ENCODE results near the gene ZNF469.

ZNF469 gene

DNA sequence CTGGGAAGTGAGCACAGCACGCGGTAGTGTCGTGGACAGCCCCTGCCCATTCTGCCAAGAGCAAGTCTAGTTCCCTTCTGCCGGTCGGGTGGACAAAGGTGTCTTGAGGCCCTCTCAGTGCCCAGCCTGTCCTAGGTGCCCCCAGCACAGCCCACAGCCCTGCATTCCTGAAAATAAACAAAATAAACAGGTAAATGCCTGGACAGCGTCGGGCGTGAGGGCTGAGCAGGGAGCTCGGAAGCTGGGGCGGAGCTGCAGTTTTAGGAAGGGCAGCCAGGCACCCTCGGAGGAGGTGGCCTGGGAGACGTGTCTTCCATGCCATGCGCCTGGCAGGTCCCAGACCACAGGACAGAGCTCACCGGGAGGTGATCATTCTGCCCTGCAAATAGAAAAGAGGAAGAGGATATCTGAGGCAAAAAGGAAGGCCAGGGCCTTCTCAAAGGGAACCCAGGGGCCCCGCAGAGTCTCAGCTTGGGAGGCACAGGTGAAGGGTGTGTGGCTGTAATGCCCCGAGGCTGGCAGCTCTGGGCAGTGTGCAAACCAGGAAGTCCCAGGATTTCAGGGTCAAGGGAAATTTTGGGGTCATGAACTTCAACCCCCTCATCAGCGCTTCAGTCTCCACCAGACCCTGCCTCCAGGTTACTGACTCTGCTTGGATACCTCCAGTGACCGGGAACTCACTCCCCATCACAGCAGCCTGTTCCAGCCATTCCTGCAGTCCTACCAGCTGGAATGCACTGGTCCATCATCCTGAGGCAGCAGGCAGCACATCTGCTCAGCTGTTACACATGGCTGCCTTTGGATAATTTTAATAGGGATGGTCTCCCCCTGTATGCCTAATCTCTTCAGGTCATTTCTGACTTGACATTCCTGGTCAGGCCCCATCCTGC is 1.7 kb downstream of the ZNF469 start:
- TF ChIP-seq TAF1 (IDR thresholded peaks at IDR 0.05; ENCODE audit: borderline replicate concordance, low read depth, low read length), result no peak

DNA sequence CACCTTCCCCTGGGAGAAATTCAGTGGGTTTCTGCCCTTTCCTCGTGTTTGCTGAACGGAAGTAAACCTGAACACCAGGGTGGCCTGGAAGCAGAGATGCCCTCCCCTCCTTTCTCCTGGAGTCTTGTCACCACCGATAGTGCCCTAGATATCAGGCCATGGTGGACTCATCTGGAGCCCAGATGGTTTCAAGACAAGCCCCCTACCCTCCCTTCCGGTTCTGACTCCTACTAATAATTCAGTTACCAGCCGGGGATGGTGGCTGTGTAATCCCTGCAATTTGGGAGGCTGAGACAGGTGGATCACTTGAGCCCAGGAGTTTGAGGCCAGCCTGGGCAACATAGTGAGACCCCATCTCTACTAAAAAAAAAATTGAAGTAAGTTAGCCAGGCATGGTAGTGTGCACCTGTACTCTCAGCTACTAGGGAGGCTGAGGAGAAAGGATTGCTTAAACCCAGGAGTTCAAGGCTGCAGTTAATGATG is 2.4 kb downstream of the ZNF469 start:
- DNase-seq (ENCODE audit: insufficient read length) (no peak), FAIRE-seq (no peak)
- TF ChIP-seq POLR2A (IDR thresholded peaks at IDR 0.05; ENCODE audit: low read depth, low read length), result no peak
- TF ChIP-seq TAF1 (IDR thresholded peaks at IDR 0.05; ENCODE audit: borderline replicate concordance, low read depth, low read length), result no peak
- TF ChIP-seq POLR2AphosphoS5 (IDR thresholded peaks at IDR 0.05; ENCODE audit: low read depth, low read length), result no peak

More for the DNA sequence above, 1.7 kb downstream of the ZNF469 start:
- DNase-seq (ENCODE audit: insufficient read length) (no peak), FAIRE-seq (no peak)

DNA sequence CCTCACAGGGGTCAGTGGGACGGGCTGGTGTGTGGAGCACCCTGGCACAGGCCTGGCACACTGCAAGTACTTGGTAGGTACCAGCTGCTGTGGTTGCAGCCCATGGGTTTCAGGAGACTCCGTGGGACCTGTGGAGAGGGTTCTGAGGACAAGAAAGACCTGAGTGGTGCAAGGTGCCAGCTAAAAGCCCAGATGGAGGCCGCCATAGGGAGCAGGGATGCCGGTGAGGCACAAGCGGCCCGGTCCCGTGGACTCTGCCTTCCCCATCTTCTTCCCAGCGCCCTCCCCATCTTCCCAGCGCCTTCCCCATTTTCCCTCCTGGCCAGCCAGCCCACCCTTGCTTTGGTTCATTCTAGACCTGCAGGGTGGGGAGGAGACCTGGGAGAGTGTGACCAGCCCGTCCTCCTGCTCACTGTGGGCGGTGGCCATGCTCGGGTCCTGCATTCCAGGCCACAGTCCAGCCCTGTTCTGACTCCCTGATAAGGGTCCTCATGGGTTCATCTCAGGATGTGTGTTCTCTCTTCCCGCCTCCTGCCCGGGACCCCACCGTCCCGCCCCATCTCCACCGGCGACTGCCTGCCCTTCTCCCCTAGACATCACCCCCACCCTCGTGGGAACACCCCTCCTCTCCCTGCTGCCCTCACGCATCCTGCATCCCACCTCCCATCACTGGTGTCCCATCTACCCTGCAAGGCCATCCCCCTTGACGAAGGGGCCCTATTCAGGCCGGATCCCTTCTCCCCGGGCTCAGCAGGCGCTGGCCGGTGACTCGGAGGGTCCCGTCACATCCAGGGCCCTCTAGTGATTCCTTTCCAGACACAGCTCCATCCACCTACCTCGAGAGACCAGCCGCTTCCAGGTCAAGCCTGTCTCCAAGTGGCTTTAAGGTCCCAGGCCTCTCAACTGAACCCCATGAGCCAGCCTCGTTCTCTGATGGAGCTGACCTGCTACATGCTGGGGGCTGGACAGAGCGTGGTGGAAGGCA is 3.4 kb downstream of the ZNF469 start:
- TF ChIP-seq POLR2AphosphoS5 (IDR thresholded peaks at IDR 0.05; ENCODE audit: low read depth, low read length), result no peak
- no peak for TF ChIP-seq TAF1 (IDR thresholded peaks at IDR 0.05; ENCODE audit: borderline replicate concordance, low read depth, low read length)
- no peak for TF ChIP-seq POLR2A (IDR thresholded peaks at IDR 0.05; ENCODE audit: low read depth, low read length)
- FAIRE-seq, result no peak

DNA sequence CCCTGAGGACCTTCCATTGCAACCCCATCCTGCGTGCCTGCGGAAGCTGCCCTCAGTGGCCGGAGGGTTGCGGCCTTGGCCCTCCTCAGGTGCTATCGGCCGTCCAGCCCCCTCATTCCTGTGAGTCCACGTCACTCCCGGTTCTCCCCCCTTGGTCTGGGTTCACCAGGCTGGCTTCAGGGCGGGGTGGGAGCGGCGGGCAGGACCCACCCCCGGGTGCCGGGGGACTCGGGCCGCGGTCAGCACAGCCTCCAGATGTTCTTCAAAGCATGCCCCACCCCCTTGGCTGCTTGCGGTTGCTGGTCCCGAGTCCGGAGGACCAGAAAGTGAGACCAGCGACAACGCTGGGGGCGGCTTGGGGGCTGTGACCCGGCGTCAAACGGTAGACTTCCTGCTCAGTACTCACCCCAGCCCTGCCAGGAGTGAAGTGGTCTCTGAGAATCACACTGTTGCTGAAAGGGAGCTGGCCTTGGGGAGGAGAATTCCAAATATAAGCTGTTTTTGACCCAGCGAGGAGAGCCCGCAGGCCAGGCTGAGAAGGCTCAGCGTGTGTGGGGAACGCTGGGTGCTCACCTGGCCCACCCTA is 4.5 kb downstream of the ZNF469 start:
- FAIRE-seq (no peak), DNase-seq (ENCODE audit: insufficient read length) (no peak)

More for the DNA sequence above, 3.4 kb downstream of the ZNF469 start:
- no peak for DNase-seq (ENCODE audit: insufficient read length)

DNA sequence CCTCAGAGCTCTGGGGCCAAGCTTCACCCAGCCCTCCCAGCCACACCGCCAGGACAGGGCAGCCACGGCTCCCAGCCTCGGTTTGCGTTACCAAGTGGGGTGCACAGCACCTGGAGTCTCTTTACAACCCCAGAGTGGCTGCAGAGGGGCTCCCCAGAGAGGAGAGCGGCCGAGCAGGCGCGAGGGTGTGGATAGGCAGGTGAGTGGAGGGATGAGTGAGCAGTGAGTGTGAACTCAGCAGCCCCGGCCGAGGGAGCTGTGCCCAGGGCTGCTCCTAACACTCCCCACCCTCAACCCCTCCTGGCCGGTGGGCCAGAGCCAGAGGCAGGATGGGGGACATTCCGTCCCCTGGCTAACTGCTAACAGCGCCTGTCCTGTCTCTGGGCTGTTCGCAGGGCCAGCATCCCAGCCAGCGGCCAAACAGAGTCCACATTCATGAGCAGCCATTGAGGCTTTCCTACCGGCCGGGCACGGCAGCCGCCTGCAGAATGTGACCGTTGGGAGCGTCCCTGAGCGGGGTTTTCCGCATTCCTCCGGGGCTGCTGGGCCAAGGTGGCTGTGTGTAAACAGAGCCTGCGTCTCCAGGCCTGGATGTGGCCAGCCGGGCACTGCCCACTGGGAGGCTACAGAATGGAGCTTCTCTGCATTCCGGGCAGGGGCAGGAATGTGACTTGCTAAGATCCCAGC is 5.3 kb downstream of the ZNF469 start:
- DNase-seq (ENCODE audit: insufficient read length), result no peak
- TF ChIP-seq POLR2AphosphoS5 (IDR thresholded peaks at IDR 0.05; ENCODE audit: low read depth, low read length) (no peak), POLR2A (IDR thresholded peaks at IDR 0.05; ENCODE audit: low read depth, low read length) (no peak), TAF1 (IDR thresholded peaks at IDR 0.05; ENCODE audit: borderline replicate concordance, low read depth, low read length) (no peak)
- FAIRE-seq, result no peak

More for the DNA sequence above, 4.5 kb downstream of the ZNF469 start:
- TF ChIP-seq POLR2A (IDR thresholded peaks at IDR 0.05; ENCODE audit: low read depth, low read length) (no peak), TAF1 (IDR thresholded peaks at IDR 0.05; ENCODE audit: borderline replicate concordance, low read depth, low read length) (no peak), POLR2AphosphoS5 (IDR thresholded peaks at IDR 0.05; ENCODE audit: low read depth, low read length) (no peak)

DNA sequence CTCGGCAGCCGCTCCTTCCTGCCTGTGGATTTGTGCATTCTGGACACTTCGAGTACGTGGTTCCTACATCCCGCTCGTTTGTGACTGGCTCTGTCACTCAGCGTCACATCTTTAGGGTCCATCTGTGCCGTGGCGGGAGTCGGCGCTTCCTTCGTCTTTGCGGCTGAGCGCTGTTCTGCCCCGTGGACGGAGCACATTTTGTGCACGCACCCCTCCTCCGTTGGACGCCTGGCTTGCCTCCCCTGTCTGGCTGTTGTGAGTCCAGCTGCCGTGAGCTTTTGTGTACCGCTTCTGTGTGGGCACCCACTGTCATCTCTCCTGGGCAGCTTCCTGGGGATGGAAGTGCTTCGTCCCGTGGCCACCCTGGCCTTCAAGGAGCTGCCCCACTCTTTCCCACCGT is 6.4 kb downstream of the ZNF469 start:
- no peak for TF ChIP-seq POLR2A (IDR thresholded peaks at IDR 0.05; ENCODE audit: low read depth, low read length)
- no peak for TF ChIP-seq POLR2AphosphoS5 (IDR thresholded peaks at IDR 0.05; ENCODE audit: low read depth, low read length)
- no peak for TF ChIP-seq TAF1 (IDR thresholded peaks at IDR 0.05; ENCODE audit: borderline replicate concordance, low read depth, low read length)
- DNase-seq (ENCODE audit: insufficient read length), result no peak
- no peak for FAIRE-seq

DNA sequence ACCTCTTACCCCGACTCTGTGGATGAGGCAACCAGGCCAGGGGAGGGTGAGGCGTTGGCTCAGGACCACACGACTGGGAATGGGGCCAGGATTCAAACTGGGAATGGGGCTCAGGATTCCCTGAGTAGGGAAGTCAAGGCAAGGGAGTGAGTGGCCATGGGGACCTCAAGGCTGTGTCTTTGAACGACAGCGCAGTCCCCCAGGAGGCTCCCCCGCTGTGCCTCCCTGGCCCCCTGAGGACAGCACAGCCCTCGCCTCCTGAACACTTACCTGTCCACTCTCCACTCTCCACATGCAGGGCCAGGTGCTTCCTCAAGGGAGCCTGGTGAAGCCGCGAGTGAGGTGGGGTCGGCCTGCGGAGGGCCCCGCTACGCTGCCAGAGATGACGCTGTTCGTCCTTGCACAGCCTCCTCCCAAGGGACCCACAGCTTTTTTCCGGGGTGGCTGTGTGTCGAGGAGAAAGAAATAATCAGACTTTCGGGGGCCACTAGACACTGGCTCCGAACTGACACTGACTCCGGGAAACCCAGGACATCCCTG is 6.9 kb downstream of the ZNF469 start:
- no peak for TF ChIP-seq POLR2AphosphoS5 (IDR thresholded peaks at IDR 0.05; ENCODE audit: low read depth, low read length)
- FAIRE-seq (no peak), DNase-seq (ENCODE audit: insufficient read length) (no peak)

DNA sequence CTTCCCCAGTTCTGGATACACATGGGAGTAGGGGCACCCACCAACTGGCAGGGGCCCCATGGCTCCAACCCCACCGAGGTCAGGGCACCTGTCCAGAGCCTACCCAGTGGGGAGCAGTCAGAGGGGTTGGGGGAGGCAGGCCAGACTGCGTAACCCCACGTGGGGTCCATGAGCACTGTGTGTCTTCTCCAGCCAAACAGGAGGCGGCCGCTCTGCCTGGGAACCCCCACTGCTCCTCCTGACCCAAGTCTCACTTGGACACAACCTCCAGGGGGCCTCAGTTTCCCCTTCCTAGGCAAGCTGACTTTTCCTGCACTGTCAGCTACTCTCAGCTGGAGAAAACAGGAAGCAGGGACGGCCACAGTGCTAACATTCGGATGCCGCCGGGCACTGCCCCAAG is 7.5 kb downstream of the ZNF469 start:
- no peak for TF ChIP-seq POLR2AphosphoS5 (IDR thresholded peaks at IDR 0.05; ENCODE audit: low read depth, low read length)
- no peak for TF ChIP-seq TAF1 (IDR thresholded peaks at IDR 0.05; ENCODE audit: borderline replicate concordance, low read depth, low read length)
- no peak for TF ChIP-seq POLR2A (IDR thresholded peaks at IDR 0.05; ENCODE audit: low read depth, low read length)
- no peak for FAIRE-seq
- DNase-seq (ENCODE audit: insufficient read length), result no peak

DNA sequence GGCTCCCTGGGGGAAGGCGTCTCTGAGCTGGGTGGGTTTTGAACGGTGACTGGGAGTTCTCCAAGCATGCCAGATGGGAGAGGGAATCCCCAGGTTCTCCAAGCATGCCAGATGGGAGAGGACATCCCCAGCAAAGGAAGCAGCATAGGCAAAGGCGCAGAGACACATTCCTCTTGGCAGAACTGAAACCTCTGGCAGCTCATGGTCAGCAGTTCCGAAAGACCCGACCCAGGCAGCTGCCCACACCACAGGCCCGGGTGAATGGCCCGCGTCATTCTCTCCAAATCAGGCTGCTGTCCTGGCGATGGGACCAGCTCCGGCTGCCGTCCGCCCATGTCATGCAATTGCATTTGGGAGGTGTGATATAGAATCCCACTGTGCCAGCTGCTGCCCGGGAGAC is 8.0 kb downstream of the ZNF469 start:
- no peak for DNase-seq (ENCODE audit: insufficient read length)
- FAIRE-seq, result no peak
- TF ChIP-seq POLR2A (IDR thresholded peaks at IDR 0.05; ENCODE audit: low read depth, low read length), result no peak

DNA sequence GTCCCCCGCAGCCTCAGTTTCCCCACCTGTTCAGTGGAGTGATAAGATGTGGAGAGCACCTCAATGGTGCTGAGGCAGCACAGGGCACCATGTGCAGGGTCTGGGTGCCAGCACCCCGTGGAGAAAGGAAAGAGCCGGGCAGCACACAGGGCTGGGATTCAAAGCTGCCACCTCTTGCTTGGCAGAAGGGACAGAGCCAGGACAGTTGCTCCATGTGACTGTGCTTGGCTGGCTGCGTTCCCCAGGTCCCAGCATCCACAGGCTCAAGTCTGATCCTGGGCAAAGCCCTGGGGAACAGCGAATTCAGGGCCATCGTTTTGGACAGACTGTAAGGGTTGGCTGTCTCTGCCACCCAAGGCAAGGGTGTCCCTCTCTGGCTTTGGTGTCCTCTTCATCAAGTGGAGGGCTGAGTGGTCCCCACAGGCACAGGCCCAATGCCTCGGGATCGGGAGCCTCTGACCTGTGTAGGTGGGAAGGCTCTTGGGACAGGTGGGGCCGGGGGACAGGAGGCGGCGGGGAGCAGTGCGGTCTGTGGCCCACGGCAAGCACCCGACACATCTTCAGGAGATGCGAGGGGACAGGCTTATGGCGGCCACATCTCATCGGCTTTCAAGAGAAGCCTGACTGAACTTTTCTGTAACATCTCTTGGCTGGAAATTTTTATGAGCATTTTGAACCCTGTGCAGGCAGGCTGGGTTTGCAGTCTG is 8.5 kb downstream of the ZNF469 start:
- DNase-seq (ENCODE audit: insufficient read length), result no peak
- TF ChIP-seq TAF1 (IDR thresholded peaks at IDR 0.05; ENCODE audit: borderline replicate concordance, low read depth, low read length) (no peak), POLR2A (IDR thresholded peaks at IDR 0.05; ENCODE audit: low read depth, low read length) (no peak), POLR2AphosphoS5 (IDR thresholded peaks at IDR 0.05; ENCODE audit: low read depth, low read length) (no peak)
- FAIRE-seq, result no peak

All from GM12892 (cell line).